Measurements from ENCODE around the gene CCDC24. TPM values are rescaled to one million over a fixed set of nuclear protein-coding genes. Genes with fewer than 3 reads are reported as not detected.

Gene CCDC24
- polyA plus RNA-seq, 3 donors: 1.1 to 3.0 (median 1.9) TPM

DNA sequence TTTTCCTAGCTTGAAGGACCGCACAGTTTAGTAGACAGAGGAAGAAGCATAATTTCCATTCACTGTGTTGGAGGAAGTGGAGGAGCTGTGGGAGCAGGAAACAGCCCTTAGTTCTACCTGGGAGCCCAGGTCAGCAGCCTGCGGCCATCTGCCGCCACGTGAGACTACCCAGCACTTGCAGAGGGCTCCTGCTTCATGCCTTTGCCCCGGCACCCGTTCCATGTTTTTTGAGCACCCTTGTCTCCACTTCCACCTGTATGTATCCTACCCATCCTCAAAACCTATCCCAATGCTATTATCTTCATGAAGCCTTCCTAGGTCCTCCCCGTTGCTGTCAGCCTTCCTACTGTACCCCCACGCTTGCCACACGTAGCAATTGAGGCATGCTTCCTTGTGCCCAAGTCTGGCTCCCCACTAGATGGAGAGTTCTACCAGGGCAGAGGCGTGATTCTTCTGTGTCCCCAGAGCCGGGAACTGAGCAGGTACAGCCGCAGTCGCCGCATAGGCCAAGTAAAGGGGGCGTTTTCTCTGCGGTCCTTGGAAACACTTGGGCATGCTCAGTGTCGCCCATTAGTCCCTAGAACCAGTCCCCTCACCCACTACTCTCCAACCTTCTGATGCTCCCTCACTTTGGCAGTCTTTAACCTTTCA lies 38.0 kb downstream of the CCDC24 start:
- DNase-seq: no peak
- Histone ChIP-seq H3K9me3 (replicated peaks in 1 of 2; ENCODE audit: control insufficient read depth in 1 of 2, insufficient read depth in 1 of 2, low read length in 2 of 2) (no peaks in the 10 kb centered on the region), H2AFZ (ENCODE audit: insufficient read depth, low read depth, low read length, poor library complexity, severe bottlenecking) (peak overlapping the region; percentile 90), H3K36me3 (replicated peaks in 1 of 2; ENCODE audit: control insufficient read depth in 1 of 2, insufficient read depth in 2 of 2, low read length in 2 of 2) (no peaks in the 10 kb centered on the region), H4K20me1 (ENCODE audit: insufficient read depth, low read length) (no peaks in the 10 kb centered on the region), H3K4me1 (ENCODE audit: control insufficient read depth in 1 of 2, insufficient read depth in 2 of 2, low read length in 2 of 2) (peaks cover 16 to 23% of the 10 kb centered on the region in 2 donors), H3K4me2 (replicated peaks; ENCODE audit: extremely low read depth, low read length, poor library complexity, severe bottlenecking) (peak overlapping the region; percentile 100), H3K9ac (ENCODE audit: insufficient read depth, low read length, poor library complexity, severe bottlenecking) (peak overlapping the region; percentile 47), H3K79me2 (ENCODE audit: insufficient read depth, low read length) (no peaks in the 10 kb centered on the region), H3K4me3 (replicated peaks in 1 of 3; ENCODE audit: low read depth in 2 of 3, low read length in 3 of 3) (peak overlapping the region; percentile 63 to 87 (median 83)), H3K27ac (ENCODE audit: low read depth in 1 of 2, low read length in 2 of 2) (peak overlapping the region in 1 of 2 donors; percentile 5), H3K27me3 (ENCODE audit: control insufficient read depth in 2 of 2, insufficient read depth in 2 of 2, low read length in 2 of 2) (peaks cover 2 to 25% of the 10 kb centered on the region in 2 donors)
- Mint-ChIP-seq H3K36me3 (peaks cover 0 to 2% of the 10 kb centered on the region in 2 donors), H3K27ac (peak overlapping the region in 5 of 7 donors; percentile 70 to 87 (median 80)), H3K4me3 (peak overlapping the region; percentile 92 to 99), H3K9me3 (peaks cover 0 to 4% (median 0%) of the 10 kb centered on the region in 7 donors), H3K4me1 (peaks cover 19% of the 10 kb centered on the region), H3K27me3 (ENCODE audit: low read depth in 3 of 3) (peaks cover 20 to 38% (median 32%) of the 10 kb centered on the region in 3 donors)
- no peak for TF ChIP-seq CTCF (IDR thresholded peaks at IDR 0.05)
- WGBS (ENCODE audit: insufficient coverage): 34% methylated on average over 17 of the region's 17 CpGs
- intact Hi-C loops (cut with micrococcal nuclease): no loop called here

DNA sequence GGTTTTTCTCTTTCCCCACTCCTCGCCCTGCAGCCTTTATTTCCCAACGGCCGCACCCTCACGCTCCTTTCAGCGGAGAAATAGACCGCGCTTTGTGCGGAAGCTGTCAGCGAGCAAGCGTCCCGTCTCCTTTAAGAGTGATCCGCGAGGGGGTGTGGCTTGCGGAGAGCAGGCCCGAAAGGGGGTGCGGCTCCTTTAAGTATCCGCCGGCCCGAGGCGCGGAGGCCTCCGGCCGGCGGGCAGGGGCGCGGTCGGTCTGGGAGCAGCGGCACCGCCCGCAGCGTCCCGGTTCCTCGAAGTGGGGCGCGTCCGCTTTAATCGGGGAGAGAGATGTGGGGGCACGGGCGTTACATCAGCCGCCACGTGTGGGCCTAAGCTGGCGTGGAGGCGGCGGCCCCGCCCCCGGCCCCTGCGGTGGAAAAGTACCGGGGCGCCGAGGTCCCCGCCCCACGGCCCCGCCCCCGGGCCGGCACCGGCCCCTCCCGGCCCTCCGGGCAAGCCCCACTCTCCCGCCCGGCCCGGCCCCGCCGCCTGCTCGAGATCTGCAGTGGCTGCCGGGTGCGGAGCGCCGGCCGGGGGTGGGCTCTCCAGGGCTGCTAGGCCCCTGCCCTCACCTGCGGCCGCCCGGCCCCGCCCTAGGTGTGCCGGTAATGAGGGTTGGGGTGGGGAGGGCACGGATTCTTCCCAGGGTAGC lies 38.7 kb downstream of the CCDC24 start:
- peak; percentile 70 to 78 (median 72) for DNase-seq
- Histone ChIP-seq H3K9me3 (replicated peaks in 1 of 2; ENCODE audit: control insufficient read depth in 1 of 2, insufficient read depth in 1 of 2, low read length in 2 of 2) (no peaks in the 10 kb centered on the region), H3K4me2 (replicated peaks; ENCODE audit: extremely low read depth, low read length, poor library complexity, severe bottlenecking) (peak overlapping the region; percentile 100), H3K79me2 (ENCODE audit: insufficient read depth, low read length) (no peaks in the 10 kb centered on the region), H3K27me3 (ENCODE audit: control insufficient read depth in 2 of 2, insufficient read depth in 2 of 2, low read length in 2 of 2) (peaks cover 2 to 25% of the 10 kb centered on the region in 2 donors), H3K27ac (ENCODE audit: low read depth in 1 of 2, low read length in 2 of 2) (peak overlapping the region in 1 of 2 donors; percentile 5), H4K20me1 (ENCODE audit: insufficient read depth, low read length) (no peaks in the 10 kb centered on the region), H3K4me1 (ENCODE audit: control insufficient read depth in 1 of 2, insufficient read depth in 2 of 2, low read length in 2 of 2) (peaks cover 16 to 23% of the 10 kb centered on the region in 2 donors), H2AFZ (ENCODE audit: insufficient read depth, low read depth, low read length, poor library complexity, severe bottlenecking) (peak overlapping the region; percentile 90), H3K4me3 (replicated peaks in 1 of 3; ENCODE audit: low read depth in 2 of 3, low read length in 3 of 3) (peak overlapping the region; percentile 63 to 87 (median 83)), H3K36me3 (replicated peaks in 1 of 2; ENCODE audit: control insufficient read depth in 1 of 2, insufficient read depth in 2 of 2, low read length in 2 of 2) (no peaks in the 10 kb centered on the region), H3K9ac (ENCODE audit: insufficient read depth, low read length, poor library complexity, severe bottlenecking) (peak overlapping the region; percentile 47)
- Mint-ChIP-seq H3K36me3 (peaks cover 0 to 2% of the 10 kb centered on the region in 2 donors), H3K27me3 (ENCODE audit: low read depth in 3 of 3) (peaks cover 20 to 38% (median 32%) of the 10 kb centered on the region in 3 donors), H3K4me3 (peak overlapping the region; percentile 92 to 99), H3K4me1 (peaks cover 19% of the 10 kb centered on the region), H3K27ac (peak overlapping the region in 5 of 7 donors; percentile 70 to 87 (median 80)), H3K9me3 (peaks cover 0 to 4% (median 0%) of the 10 kb centered on the region in 7 donors)
- WGBS (ENCODE audit: insufficient coverage): under 1% methylated on average over 69 of the region's 75 CpGs
- no peak for TF ChIP-seq CTCF (IDR thresholded peaks at IDR 0.05)
- intact Hi-C loops (cut with micrococcal nuclease): loop anchor here in 1 of 2 donors (10.0 kb wide), 1 partner anchor 265 kb away; no protein-coding TSS in a partner anchor

Measured in CD14-positive monocyte (primary cell).